Neural cell (in vitro differentiated cells): Measurements from ENCODE around the gene MPC2. TPM values are rescaled to one million over a fixed set of nuclear protein-coding genes. Genes with fewer than 3 reads are reported as not detected.

Source experiments
- H2AFZ ChIP-seq: fragments of 200-600, 300-800 bp; sonication (generic), shearing (Covaris generic); 2 replicates; pipeline ENCODE4 v1.6.0; 2014; ENCODE audit warnings: low read depth, mild to moderate bottlenecking, antibody characterized with exemption, low read length, moderate library complexity
- H3F3A ChIP-seq: fragments of 200-600 bp; shearing (Covaris generic); 2 replicates; pipeline ENCODE4 v1.6.1; 2016; ENCODE audit warnings: mild to moderate bottlenecking, moderate library complexity, mixed read lengths, antibody characterized with exemption, low read length; ENCODE audit not compliant: insufficient read depth, poor library complexity, severe bottlenecking
- H3K27ac ChIP-seq: fragments of 200-600, 300-800 bp; sonication (generic), shearing (Covaris generic); 2 replicates; pipeline ENCODE4 v1.5.1; 2014; ENCODE audit warnings: mild to moderate bottlenecking, low read length, moderate library complexity
- H3K27me3 ChIP-seq: fragments of 300-800, 200-600 bp; sonication (generic), shearing (Covaris generic); 2 replicates; pipeline ENCODE4 v1.6.0; 2014; ENCODE audit warnings: mild to moderate bottlenecking, low read depth, low read length, moderate library complexity; ENCODE audit not compliant: insufficient read depth
- H3K36me3 ChIP-seq: fragments of 300-800, 200-600 bp; sonication (generic), shearing (Covaris generic); 2 replicates; pipeline ENCODE4 v1.5.1; 2014; ENCODE audit warnings: mild to moderate bottlenecking, antibody characterized with exemption, low read length, moderate library complexity; ENCODE audit not compliant: insufficient read depth
- H3K4me2 ChIP-seq: fragments of 300-800, 200-600 bp; sonication (generic), shearing (Covaris generic); 2 replicates; pipeline ENCODE4 v1.6.0; 2014; ENCODE audit warnings: mild to moderate bottlenecking, low read length
- H3K4me3 ChIP-seq: fragments of 300-800, 200-600 bp; sonication (generic), shearing (Covaris generic); 2 replicates; pipeline ENCODE4 v1.5.1; 2014; ENCODE audit warnings: mild to moderate bottlenecking, low read length, moderate library complexity
- H3K79me2 ChIP-seq: fragments of 200-600 bp; shearing (Covaris generic); replicated peaks from 2 replicates; pipeline ENCODE4 v1.6.0; 2014; ENCODE audit warnings: mild to moderate bottlenecking, low read length, moderate library complexity; ENCODE audit not compliant: insufficient read depth
- H3K9ac ChIP-seq: fragments of 300-800, 200-600 bp; sonication (generic), shearing (Covaris generic); 2 replicates; pipeline ENCODE4 v1.6.1; 2016; ENCODE audit warnings: mild to moderate bottlenecking, low read length, mixed read lengths
- H3K9me2 ChIP-seq: fragments of 200-600 bp; shearing (Covaris generic); 2 replicates; pipeline ENCODE4 v1.6.1; 2016; ENCODE audit warnings: mild to moderate bottlenecking, low read length, mixed read lengths; ENCODE audit not compliant: insufficient read depth
- H3K9me3 ChIP-seq: fragments of 200-600, 300-800 bp; sonication (generic), shearing (Covaris generic); 2 replicates; pipeline ENCODE4 v1.6.1; 2016; ENCODE audit warnings: mild to moderate bottlenecking, mixed run types, low read length, moderate library complexity, mixed read lengths
- H4K20me1 ChIP-seq: fragments of 200-600 bp; shearing (Covaris generic); 2 replicates; pipeline ENCODE4 v1.6.1; 2016; ENCODE audit warnings: mild to moderate bottlenecking, mixed run types; ENCODE audit not compliant: insufficient read depth
- EP300 ChIP-seq: fragments of 450-650 bp; conservative IDR thresholded peaks from 2 replicates; pipeline ENCODE4 v1.6.1; 2014; ENCODE audit warnings: antibody characterized with exemption, mild to moderate bottlenecking, moderate library complexity; ENCODE audit not compliant: poor library complexity, severe bottlenecking
- EZH2 ChIP-seq: fragments of 200-600, 300-800 bp; shearing (Covaris generic), sonication (generic); IDR thresholded peaks from 2 replicates; pipeline ENCODE4 v1.6.1; 2014; ENCODE audit warnings: antibody characterized with exemption, low read length, borderline replicate concordance, mild to moderate bottlenecking; ENCODE audit not compliant: insufficient read depth, poor library complexity, severe bottlenecking
- MXI1 ChIP-seq: fragments of 450-650 bp; conservative IDR thresholded peaks from 2 replicates; pipeline ENCODE4 v1.6.1; 2014; ENCODE audit warnings: antibody characterized with exemption, mild to moderate bottlenecking; ENCODE audit not compliant: poor library complexity, severe bottlenecking
- POLR2AphosphoS5 ChIP-seq: IDR thresholded peaks from 2 replicates; pipeline ENCODE4 v1.6.1; 2012
- RAD21 ChIP-seq: fragments of 450-650 bp; conservative IDR thresholded peaks from 2 replicates; pipeline ENCODE4 v1.6.1; 2014; ENCODE audit warnings: antibody characterized with exemption, mild to moderate bottlenecking, moderate library complexity
- SMC3 ChIP-seq: fragments of 450-650 bp; conservative IDR thresholded peaks from 2 replicates; pipeline ENCODE4 v1.6.1; 2014; ENCODE audit warnings: antibody characterized with exemption, mild to moderate bottlenecking, moderate library complexity; ENCODE audit not compliant: poor library complexity
- TAF1 ChIP-seq: IDR thresholded peaks from 2 replicates; pipeline ENCODE4 v1.6.1; 2012; ENCODE audit warnings: low read depth
- polyA plus RNA-seq: library from polyadenylated mRNA; depleted of rRNA; stranded (reverse); fragments of >200 nt; gene quantifications from 2 replicates; pipeline ENCODE4 v1.2.3, GENCODE V29; 2014
- TF ChIP-seq, protein P1 (sequence below): IDR thresholded peaks from 2 replicates; pipeline ENCODE4 v1.6.1; 2012; ENCODE audit warnings: borderline replicate concordance
- TF ChIP-seq, protein P2 (sequence below): fragments of 450-650 bp; IDR thresholded peaks from 2 replicates; pipeline ENCODE4 v1.5.1; 2014; ENCODE audit warnings: antibody characterized with exemption, mild to moderate bottlenecking, moderate library complexity; ENCODE audit not compliant: poor library complexity, severe bottlenecking

MPC2 gene
- polyA plus RNA-seq, 1 donor from 2014 or later, result 104 TPM

DNA sequence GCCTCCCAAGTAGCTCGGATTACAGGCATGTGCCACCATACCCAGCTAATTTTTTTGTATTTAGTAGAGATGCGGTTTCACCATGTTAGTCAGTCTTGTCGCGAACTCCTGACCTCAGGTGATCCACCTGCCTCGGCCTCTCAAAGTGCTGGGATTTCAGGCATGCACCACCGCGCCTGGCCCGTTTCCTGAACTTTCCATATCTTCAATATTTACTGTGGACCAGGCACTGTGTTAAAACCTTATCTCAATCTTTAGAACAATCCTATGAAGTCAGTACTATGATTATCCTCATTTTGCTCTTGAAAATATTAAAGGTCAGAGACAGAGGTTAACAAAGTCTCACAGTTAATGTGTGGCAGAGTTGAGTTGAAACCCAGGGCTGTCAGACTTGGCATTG is 21.3 kb downstream of the MPC2 start:
- no peaks in the 10 kb centered on the region for H3F3A ChIP-seq
- peaks cover 5% of the 10 kb centered on the region for H3K36me3 ChIP-seq
- no peak for TF ChIP-seq SMC3
- TF ChIP-seq, protein P1, sequence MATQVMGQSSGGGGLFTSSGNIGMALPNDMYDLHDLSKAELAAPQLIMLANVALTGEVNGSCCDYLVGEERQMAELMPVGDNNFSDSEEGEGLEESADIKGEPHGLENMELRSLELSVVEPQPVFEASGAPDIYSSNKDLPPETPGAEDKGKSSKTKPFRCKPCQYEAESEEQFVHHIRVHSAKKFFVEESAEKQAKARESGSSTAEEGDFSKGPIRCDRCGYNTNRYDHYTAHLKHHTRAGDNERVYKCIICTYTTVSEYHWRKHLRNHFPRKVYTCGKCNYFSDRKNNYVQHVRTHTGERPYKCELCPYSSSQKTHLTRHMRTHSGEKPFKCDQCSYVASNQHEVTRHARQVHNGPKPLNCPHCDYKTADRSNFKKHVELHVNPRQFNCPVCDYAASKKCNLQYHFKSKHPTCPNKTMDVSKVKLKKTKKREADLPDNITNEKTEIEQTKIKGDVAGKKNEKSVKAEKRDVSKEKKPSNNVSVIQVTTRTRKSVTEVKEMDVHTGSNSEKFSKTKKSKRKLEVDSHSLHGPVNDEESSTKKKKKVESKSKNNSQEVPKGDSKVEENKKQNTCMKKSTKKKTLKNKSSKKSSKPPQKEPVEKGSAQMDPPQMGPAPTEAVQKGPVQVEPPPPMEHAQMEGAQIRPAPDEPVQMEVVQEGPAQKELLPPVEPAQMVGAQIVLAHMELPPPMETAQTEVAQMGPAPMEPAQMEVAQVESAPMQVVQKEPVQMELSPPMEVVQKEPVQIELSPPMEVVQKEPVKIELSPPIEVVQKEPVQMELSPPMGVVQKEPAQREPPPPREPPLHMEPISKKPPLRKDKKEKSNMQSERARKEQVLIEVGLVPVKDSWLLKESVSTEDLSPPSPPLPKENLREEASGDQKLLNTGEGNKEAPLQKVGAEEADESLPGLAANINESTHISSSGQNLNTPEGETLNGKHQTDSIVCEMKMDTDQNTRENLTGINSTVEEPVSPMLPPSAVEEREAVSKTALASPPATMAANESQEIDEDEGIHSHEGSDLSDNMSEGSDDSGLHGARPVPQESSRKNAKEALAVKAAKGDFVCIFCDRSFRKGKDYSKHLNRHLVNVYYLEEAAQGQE, result no peak
- no peak overlapping the region for H3K4me2 ChIP-seq
- H3K9ac ChIP-seq, result no peak overlapping the region
- H4K20me1 ChIP-seq, result no peaks in the 10 kb centered on the region
- no peaks in the 10 kb centered on the region for H3K79me2 ChIP-seq
- H3K27me3 ChIP-seq, result no peaks in the 10 kb centered on the region
- no peak overlapping the region for H3K27ac ChIP-seq
- no peaks in the 10 kb centered on the region for H3K9me3 ChIP-seq
- H3K9me2 ChIP-seq, result no peaks in the 10 kb centered on the region
- H3K4me3 ChIP-seq, result no peak overlapping the region
- no peak overlapping the region for H2AFZ ChIP-seq

DNA sequence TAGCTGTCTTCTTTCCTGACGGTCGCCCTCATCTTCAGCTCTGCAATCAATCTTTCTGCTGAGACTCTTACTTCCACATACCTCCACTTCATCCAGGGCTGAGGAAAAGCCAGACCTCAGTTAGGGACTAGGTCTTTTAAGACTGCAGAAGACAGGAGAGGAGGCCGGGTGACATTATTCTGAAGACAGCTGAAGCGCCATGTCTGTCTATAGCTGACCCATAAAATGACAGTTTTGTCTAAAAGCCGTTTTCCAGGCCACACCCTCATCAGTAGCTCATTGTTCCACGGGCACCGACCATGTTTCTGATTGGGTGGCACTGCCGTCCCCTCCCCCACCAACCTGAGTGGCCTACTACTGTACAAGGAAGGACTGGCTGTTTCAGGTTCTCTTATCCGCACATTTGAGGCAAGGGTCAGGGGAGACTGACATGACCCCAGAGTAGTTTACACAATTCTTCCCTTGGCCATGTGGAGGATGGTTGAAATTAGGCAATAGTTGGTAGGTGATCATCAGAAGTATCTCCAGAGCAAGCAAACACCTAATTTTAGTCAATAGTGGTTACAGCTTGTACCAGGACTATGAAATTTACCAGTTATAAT is 22.9 kb downstream of the MPC2 start, which contains the start of gene ADCY10:
Gene ADCY10 (minus strand): TSS at position 240 of the 602 bp plus-strand sequence. CDS start 8,994 bp downstream, outside the sequence.
- no peaks in the 10 kb centered on the region for H3F3A ChIP-seq
- no peaks in the 10 kb centered on the region for H3K9me3 ChIP-seq
- no peak within 1 kb of the TSS for H3K9ac ChIP-seq
- H3K27me3 ChIP-seq, result no peaks in the 10 kb centered on the region
- H3K4me2 ChIP-seq, result no peak within 1 kb of the TSS
- H3K4me3 ChIP-seq, result no peak within 1 kb of the TSS
- TF ChIP-seq RAD21 (no peak), TAF1 (no peak), SMC3 (no peak), EP300 (no peak), EZH2 (no peak), POLR2AphosphoS5 (no peak), MXI1 (no peak)
- TF ChIP-seq, protein P2, sequence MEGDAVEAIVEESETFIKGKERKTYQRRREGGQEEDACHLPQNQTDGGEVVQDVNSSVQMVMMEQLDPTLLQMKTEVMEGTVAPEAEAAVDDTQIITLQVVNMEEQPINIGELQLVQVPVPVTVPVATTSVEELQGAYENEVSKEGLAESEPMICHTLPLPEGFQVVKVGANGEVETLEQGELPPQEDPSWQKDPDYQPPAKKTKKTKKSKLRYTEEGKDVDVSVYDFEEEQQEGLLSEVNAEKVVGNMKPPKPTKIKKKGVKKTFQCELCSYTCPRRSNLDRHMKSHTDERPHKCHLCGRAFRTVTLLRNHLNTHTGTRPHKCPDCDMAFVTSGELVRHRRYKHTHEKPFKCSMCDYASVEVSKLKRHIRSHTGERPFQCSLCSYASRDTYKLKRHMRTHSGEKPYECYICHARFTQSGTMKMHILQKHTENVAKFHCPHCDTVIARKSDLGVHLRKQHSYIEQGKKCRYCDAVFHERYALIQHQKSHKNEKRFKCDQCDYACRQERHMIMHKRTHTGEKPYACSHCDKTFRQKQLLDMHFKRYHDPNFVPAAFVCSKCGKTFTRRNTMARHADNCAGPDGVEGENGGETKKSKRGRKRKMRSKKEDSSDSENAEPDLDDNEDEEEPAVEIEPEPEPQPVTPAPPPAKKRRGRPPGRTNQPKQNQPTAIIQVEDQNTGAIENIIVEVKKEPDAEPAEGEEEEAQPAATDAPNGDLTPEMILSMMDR, result no peak
- TF ChIP-seq, protein P1, result no peak
- H3K36me3 ChIP-seq, result peaks cover 5% of the 10 kb centered on the region
- H3K79me2 ChIP-seq, result no peaks in the 10 kb centered on the region
- no peak within 1 kb of the TSS for H2AFZ ChIP-seq
- H3K27ac ChIP-seq, result no peak within 1 kb of the TSS
- H3K9me2 ChIP-seq, result no peaks in the 10 kb centered on the region
- H4K20me1 ChIP-seq, result no peaks in the 10 kb centered on the region
